Measurements from ENCODE around the gene LAIR2.
"Not testable (repeated sequence)": the region's sequence is repeated elsewhere in the genome, so short reads cannot be mapped to it uniquely, and the experiment has no call there.

LAIR2 gene

DNA sequence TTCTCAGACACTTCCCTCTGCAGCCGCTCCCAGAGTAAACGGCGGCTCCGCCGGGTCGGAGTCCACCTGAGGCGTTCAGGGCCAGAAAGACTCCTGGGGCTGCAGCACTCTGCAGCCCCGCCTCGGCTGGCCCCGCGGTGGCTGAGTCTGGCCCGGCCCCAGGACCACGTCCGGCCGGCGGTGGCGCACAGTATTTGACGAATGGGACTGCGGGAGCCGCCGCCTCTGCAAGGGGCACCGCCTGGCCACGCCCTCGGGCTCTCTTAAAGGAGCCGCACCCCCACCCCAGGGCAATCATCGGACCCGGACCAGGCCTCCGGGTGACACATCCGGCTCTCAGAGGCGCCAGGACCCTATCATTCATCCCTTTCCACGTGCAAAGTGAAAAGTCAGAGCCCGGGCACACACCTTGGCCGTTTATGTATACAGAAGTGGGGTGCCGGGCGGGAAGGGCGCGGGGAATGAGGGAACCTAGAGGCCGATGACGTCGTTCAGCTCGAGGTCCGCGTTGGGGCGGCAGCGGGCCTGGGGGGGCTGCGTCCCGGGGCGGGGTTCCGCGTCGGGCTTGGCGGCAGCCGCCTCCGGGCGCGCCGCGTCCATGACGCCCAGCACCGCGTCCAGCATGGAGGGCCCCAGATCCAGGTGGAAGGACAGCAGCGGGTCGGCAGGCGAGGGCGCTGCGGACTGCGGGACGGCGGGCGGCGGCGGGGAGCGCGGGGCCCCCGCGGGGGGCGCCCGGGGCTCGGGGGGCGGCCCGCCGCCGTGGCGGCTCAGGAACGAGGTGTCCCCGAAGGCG, 37.8 kb upstream of the LAIR2 start:
- peak; percentile 86 for DNase-seq (ENCODE audit: low spot score)

DNA sequence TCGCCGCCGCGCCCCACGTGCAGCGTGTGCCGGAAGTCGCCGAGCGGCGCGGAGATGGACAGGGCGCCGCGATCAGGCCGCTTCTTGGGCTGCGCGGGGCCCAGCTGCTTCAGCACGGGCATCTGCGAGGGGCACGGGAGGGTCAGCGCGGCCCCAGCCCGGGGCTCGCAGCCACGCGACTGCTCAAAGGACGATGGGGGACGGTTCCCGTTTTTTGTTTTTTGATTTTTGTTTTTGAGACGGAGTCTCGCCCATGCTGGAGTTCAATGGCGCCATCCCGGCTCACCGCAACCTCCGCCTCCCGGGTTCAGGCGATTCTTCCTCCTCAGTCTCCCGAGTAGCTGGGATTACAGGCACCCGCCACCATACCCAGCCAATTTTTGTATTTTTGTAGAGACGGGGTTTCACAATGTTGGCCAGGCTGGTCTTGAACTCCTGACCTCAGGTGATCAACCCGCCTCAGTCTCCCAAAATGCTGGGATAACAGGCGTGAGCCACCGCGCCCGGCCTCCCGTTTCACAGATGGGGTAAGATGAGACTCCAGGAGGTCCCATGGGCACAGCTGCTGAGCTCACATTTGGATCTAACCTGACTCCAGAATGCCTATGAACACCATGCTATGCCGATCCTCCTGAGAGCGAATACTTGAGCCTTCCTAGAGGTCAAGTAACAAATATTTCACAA, 37.1 kb upstream of the LAIR2 start:
- DNase-seq (ENCODE audit: low spot score), result no peak

DNA sequence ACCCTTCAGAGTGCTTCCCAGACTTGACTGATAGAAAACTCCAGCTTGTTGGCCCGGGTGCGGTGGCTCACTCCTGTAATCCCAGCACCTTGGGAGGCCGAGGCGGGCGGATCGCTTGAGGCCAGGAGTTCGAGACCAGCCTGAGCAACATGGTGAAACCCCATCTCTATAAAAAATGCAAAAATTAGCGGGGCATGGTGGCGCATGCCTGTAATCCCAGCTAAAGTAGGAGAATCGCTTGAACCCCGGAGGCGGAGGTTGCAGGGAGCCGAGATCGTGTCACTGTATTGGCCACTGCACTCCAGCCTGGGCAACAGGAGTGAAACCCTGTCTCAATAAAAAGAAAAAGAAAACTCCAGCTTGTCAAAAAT, 36.5 kb upstream of the LAIR2 start:
- not testable (repeated sequence) for DNase-seq (ENCODE audit: low spot score)

DNA sequence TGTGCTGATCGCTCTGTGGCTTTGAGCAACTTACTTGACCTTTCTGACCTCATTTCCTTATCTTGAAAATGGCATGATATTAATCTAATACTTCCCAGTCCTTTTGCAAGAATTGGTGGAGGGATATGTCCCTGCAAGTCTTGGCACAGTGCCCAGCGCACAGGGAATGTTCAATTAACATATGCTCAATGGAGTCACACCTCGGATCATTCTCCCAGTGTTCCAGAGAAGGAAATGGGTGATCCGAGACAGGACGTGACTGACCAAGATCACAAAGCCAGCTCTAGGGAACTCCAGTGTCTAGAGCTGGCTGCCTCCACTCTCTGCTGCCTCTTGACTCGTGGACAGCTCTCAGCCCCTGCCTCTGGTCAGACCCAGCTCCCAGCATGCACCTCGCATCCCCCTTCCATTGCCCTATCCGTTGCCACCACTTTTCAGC, 33.1 kb upstream of the LAIR2 start:
- no peak for DNase-seq (ENCODE audit: low spot score)

DNA sequence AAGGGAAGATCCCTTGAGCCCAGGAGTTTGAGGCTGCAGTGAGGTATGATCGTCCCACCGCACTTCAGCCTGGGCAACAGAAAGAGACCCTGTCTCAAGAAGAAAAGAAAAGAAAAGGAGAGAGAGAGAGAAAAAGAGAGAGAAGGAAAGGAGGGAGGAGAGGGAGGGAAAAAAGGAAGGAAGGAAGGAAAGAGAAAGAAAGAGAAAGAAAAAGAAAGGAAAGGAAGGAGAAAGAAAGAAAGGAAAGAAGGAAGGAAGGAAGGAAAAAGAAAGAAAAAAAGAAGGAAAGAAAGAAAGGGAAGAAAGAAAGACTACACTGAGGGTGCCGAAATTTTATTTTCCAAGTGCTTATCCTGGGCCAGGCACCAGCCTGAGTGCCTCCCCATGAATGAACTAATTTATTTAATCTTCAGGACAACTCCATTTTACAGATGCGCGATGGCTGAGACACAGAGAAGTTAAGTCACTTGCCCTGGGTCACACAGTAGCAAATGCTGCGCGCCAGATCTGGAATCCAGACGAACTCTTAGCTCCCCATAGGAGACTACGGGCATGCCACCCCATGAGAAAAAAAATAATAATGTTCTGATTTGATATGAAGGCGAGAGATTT, 32.2 kb upstream of the LAIR2 start:
- no peak for DNase-seq (ENCODE audit: low spot score)

DNA sequence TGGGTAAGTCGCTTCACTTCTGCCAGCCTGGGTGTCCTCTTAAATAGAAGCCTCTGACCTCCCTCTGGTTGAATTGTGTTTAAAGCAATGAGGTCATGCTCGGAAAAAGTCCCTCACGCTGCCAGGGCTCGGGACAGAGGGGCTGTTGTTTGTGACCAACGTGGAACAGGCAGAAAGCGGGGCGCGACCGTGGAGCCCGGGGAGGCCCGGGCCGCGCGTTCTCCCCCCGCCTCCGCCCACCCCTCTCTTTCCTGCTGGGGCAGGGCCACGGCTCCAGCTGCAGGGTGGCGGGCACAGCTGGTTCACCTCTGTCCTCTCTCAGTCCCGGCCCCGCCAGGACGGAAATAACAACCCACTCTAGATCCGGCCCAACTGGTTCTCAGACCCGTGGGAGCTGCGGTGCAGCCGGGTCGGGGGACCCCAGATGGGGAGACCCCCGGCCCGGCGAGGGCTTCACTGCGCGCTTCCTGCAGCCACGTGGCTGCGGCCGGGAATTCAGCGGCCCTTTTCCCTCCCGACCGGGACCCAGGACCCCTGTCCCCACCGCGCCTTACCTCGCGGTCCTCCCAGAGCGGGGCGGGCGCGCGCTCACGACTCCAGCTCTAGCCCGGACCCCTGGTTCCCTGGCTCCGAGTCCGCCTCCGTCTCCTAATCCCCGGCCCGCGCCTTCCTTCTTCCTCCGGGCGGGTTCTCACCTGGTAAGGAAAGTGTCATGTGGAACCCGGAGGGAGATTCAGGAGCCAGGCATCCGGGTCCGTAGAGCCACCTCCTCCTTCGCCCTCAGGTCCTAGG, 31.4 kb upstream of the LAIR2 start:
- DNase-seq (ENCODE audit: low spot score), result no peak

DNA sequence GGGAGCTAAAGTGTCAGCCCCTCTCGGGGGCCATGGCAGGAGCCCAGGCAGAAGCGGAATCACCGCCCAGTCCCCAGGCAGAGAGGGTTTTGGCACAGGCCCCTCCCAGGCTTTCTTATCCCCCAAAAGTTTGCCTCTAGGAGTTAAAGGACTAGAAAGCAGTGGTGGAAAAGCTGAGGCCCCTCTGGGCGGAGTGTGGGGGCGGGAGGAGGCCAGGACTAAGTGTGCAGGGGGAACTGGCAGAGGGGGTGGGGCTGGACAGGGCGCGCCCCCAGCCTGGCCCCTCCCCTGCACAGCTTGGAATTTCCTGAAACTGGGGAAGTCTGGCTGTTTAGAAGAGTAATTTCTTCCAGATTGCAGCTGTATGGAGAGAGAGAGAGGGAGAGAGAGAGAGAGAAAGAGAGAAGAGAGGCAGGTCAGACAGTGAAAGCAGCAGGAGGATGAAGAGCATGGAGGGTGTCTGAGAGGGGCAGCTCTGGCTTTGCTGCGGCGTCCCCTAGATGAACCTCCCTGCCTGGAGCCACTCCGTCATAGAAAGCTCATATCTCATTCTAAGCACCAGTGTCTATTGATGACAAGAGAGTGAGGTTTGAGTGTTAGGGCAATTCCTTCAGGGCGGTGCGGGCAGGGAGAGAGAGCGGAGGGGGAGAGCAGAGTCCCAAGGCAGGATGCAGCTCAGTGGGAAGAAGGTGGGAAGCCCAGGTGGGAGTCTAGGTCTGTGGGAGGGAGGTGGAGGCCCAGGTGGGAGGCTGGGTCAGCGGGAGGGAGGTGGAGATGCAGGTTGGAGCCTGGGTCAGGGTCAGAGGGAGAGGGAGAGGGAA, 29.4 kb upstream of the LAIR2 start, which contains the start of gene CDC42EP5:
CDC42EP5 (minus strand) TSS at position 226 of the 821 bp plus-strand sequence. CDS start 7,749 bp downstream, outside the sequence.
- DNase-seq (ENCODE audit: low spot score), result no peak

DNA sequence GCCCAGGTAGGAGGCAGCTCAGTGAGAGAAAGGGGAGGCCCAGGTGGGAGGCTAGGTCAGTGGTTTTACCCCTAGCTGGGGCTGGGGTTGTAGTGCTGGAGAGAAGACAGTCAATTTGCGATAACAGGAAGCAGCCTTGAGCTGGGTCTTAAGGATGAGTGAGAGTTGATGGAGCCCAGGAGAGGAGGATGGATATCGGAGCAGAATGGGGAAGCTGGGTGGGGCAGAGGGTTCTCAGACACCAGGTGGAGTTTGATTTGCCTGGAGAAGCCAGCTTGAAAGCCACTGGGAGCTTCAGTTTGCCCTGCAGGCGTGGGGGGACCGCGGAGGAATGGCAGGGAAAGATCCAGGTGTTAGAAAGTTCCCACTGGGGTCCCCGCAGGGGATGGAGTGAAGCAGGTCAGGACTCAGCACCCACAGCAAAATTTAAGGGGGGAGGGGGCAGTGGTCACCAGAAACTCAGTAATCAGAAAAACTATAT, 28.7 kb upstream of the LAIR2 start:
- no peak for DNase-seq (ENCODE audit: low spot score)

DNA sequence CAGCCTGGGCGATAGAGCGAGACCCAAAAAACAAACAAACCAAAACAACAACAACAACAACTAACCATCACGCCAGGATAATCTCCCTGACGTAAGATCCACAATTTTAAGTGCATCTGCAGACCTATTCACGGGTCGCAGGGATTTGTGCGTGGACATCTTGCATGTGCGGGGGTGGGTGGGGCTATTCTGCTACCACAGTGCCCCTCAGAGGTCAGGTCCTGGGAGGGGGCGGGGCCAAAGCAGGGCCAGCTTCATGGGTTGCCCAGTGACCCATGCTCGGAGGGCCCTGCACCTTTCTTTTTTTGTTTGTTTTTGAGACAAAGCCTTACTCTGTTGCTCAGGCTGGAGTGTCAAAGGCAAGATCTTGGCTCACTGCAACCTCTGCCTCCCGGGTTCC, 26.9 kb upstream of the LAIR2 start:
- no peak for DNase-seq (ENCODE audit: low spot score)

DNA sequence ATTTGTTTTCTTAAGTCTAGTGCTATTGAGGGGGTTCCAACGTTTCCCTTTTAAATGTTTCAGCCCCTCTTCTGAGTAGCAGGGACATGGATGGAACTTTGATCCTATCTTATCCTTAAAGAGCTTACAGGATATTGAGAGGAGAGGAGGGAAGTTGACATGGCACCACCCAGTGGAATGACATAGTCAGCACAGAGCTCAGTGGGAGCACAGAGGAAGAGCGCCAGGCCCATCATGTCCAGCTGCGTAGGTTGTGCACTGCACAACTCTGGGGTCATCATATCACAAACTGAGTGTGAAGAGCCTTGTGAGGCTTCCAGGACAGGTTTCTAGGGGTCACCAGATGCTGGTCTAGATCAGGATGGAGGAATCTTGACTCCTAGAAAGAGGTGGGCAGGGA, 25.0 kb upstream of the LAIR2 start:
- DNase-seq (ENCODE audit: low spot score), result no peak

DNA sequence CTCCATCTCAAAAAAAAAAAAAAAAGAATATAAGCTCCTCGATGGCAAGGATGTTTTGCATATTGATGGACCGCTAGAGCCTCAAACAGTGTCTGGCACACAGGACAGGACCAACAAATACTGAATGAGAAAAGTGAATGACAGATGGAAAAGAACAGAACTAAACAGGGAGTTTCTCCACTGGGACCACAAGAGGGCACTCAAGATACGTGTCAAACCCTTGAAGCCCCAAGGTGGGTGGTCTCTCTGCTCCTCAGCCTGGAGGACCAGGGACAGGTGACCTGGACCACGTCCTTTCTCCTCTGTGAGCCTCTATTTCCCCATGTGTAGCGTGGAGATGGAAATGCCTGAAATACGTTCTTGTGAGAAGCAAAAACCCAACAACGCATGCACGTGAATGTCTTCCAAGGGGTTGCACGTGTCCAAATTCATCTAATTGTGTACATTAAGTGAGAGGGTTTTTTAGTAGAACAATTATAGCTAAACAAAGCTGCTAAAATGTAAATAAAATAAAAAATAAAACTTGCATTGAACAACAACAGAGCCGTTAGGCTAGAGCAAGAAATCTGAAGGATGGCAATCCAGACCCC, 23.9 kb upstream of the LAIR2 start:
- peak; percentile 79 for DNase-seq (ENCODE audit: low spot score)

DNA sequence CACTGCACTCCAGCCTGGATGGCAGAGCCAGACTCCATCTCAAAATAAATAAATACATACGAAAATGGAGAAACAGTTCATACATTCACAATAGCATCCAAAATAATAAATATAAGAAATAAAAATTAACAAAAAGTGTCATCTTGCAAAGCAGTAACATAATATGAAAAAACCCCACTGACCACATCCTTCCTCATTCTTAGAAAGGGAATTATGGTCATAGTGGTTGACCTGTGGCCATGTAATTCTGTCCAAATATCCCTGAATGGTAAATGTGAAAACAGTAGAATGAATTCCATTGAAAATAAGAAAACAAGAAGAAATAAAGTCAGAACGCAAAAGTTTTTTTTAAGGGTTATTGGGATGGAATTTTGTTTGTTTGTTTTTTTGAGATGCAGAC, 22.6 kb upstream of the LAIR2 start:
- no peak for DNase-seq (ENCODE audit: low spot score)

DNA sequence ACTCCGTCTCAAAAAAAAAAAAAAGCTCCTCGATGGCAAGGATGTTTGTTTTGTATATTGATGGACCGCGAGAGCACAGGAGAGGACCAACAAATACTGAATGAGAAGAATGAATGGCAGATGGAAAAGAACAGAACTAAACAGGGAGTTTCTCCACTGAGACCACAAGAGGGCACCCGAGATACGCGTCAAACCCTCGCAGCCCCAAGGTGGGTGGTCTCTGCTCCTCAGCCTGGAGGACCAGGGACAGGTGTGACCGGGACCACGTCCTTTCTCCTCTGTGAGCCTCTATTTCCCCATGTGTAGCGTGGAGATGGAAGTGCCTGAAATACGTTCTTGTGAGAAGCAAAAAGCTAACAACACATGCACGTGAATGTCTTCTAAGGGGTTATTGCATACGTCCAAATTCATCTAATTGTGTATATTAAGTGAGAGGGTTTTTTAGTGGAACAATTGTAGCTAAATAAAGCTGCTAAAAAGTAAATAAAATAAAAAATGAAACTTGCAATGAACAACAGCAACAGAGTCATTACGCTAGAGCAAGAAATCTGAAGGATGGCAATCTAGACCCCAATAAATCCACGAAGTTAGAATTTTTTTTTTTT, 21.2 kb upstream of the LAIR2 start:
- peak; percentile 77 for DNase-seq (ENCODE audit: low spot score)

DNA sequence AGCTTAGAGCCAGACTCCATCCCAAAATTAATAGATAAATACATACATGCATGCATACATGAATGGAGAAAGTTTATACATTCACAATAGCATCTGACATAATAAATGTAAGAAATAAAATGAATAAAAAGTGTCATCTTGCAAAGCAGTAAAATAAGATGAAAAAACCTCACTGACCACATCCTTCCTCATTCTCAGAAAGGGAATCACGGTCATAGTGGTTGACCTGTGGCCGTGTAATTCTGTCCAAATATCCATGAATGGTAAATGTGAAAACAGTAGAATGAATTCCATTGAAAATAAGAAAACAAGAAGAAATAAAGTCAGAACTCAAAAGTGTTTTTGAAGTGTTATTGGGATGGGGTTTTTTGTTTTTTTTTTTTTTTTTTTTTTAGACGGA, 19.7 kb upstream of the LAIR2 start:
- no peak for DNase-seq (ENCODE audit: low spot score)

DNA sequence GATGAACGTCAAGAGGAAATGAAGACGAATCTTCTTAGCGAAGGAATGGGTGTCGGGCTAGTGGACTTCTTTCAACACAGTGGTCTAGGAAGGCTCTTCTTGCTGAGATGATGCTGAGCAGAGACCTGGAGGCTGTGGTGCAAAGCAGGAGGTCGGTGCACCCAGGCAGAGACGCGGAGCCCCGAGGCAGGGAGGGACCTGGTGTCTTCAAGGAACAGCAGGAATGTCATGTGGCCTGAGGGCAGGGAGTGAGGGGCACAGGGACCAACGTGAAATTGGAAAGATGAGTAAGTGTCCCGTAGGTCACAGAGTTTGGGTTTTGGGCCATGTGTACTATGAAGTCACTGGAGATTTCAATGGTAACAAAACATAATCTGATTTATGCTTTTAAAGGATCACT, 18.2 kb upstream of the LAIR2 start:
- no peak for DNase-seq (ENCODE audit: low spot score)

DNA sequence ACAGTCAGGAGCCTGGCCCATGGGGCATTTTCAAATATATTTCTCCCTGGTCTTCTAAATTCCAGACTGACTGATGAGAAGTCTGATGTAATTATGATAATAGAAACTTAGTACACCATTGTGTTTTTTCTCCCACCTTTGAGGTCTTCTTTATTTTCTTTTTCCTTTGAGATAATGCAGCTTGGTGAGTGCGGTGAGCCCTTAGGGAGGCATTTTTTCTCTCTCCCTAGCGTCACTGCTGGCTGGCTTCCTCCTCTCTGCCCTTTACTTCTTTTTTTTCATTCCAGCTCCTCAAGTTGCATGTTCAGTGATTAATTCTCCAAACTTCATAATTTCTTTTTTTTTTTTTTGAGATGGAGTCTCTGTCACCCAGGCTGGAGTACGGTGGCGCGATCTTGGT, 16.8 kb upstream of the LAIR2 start:
- DNase-seq (ENCODE audit: low spot score), result no peak

DNA sequence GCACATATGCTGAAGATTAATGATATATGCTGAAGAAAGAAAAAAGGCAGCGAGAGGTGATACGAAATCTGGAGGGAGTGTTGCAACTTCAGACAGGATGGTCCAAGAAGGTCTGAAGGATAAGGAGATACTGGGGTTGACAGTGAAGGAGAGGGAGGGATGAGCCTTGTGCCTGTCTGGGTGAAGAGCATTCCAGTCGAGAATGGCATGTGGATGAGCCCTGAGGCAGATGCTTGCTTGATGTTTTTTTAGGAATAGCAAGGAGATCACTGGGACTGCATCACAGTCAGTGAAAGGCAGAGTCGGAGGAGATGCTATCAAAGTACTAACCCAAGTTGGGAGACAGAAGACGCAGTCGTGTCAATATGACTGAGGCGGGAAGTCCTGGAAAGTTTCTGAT, 13.3 kb upstream of the LAIR2 start:
- no peak for DNase-seq (ENCODE audit: low spot score)

DNA sequence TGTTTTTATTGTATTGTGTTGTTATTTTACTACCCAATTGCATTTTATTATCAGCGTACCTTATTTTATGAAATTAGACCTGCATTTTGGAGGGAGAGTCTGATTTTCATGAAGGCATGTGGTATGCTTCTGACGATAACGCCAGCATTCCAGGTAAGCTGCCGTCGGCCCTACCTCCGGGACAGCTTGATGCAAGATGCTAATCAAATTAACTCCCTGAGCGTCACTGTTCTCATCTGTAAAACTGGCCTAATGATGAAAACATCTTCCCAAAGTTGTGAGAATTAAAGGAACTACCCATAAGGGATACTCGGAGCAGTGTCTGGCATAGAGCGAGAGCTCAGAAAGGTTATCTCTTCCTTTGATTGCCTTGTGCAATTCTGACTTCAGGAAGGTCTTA, 12.9 kb upstream of the LAIR2 start:
- DNase-seq (ENCODE audit: low spot score), result no peak

DNA sequence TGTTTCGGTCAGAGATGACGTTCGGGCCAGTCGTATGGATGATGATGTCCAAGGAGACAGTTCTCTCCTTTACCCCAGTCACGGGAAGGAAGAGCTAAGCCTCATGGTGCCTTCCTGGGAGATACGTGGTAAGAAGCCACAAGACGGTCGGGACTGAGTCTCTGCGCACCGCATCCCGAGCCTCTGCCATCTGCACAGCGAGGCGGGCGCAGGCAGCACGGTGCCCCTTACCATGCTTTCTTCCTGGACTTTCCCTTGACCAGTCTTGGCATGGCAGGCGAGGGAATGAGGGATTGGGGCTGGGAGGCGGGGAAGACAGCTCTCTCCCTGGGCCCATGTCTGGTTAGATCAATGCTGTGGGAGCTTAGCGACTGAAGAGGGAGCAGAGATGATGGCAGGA, 10.1 kb upstream of the LAIR2 start:
- DNase-seq (ENCODE audit: low spot score), result no peak

DNA sequence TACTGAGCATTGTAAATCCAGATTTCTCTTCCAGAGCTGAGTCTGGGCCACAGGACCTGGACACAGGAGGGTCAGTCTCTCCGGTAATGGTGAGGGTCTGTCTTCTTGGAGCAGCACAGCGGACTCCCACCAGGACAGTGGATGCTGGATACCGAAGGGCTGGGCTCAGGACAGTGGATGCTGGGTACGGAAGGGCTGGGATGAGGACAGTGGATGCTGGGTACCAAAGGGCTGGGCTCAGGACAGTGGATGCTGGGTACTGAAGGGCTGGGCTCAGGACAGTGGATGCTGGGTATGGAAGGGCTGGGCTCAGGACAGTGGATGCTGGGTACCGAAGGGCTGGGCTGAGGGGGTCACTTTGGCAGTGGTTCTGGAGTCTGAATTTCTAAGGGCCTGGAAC, 9.6 kb upstream of the LAIR2 start:
- not testable (repeated sequence) for DNase-seq (ENCODE audit: low spot score)

All from NAMALWA (cell line).